IPS-20b (cell line): ENCODE measurements around the gene DSG3.

Source experiments
- H3K27ac ChIP-seq: one replicate; pipeline ENCODE4 v1.5.1; 2013; ENCODE audit warnings: low read length
- H3K27me3 ChIP-seq: 2 replicates; pipeline ENCODE4 v1.6.1; 2013; ENCODE audit warnings: mild to moderate bottlenecking, low read length, inconsistent platforms; ENCODE audit not compliant: insufficient read depth
- H3K36me3 ChIP-seq: 2 replicates; pipeline ENCODE4 v1.6.1; 2013; ENCODE audit warnings: low read depth, mild to moderate bottlenecking, inconsistent platforms, low read length, moderate library complexity; ENCODE audit not compliant: insufficient read depth
- H3K4me1 ChIP-seq: 2 replicates; pipeline ENCODE4 v1.6.1; 2013; ENCODE audit warnings: mild to moderate bottlenecking, control low read depth, inconsistent platforms, low read length, moderate library complexity; ENCODE audit not compliant: insufficient read depth
- H3K4me3 ChIP-seq: 2 replicates; pipeline ENCODE4 v1.5.1; 2013; ENCODE audit warnings: mild to moderate bottlenecking, low read length, inconsistent platforms
- H3K9ac ChIP-seq: 2 replicates; pipeline ENCODE4 v1.6.1; 2013; ENCODE audit warnings: low read depth, mild to moderate bottlenecking, inconsistent platforms, low read length, moderate library complexity
- H3K9me3 ChIP-seq: 2 replicates; pipeline ENCODE4 v1.6.1; 2013; ENCODE audit warnings: mild to moderate bottlenecking, low read depth, low read length, inconsistent platforms; ENCODE audit not compliant: insufficient read depth

The DSG3 gene

GRCh38 chr18:31478688-31479087 is 31.1 kb downstream of the DSG3 start:
- Histone ChIP-seq H3K9me3 (no peaks in the 10 kb centered on the region; the same call in 1 of the 2 replicates), H3K4me3 (no peak overlapping the region), H3K27me3 (no peaks in the 10 kb centered on the region), H3K36me3 (no peaks in the 10 kb centered on the region), H3K27ac (no peak overlapping the region), H3K9ac (no peak overlapping the region), H3K4me1 (no peaks in the 10 kb centered on the region)

GRCh38 chr18:31482051-31482450 is 34.5 kb downstream of the DSG3 start:
- Histone ChIP-seq H3K9ac (no peak overlapping the region), H3K4me3 (no peak overlapping the region), H3K36me3 (no peaks in the 10 kb centered on the region), H3K9me3 (no peaks in the 10 kb centered on the region; the same call in 1 of the 2 replicates), H3K4me1 (no peaks in the 10 kb centered on the region), H3K27me3 (no peaks in the 10 kb centered on the region), H3K27ac (no peak overlapping the region)

GRCh38 chr18:31483396-31483795 is 35.9 kb downstream of the DSG3 start:
- H3K4me1 ChIP-seq, result no peaks in the 10 kb centered on the region
- no peaks in the 10 kb centered on the region for H3K36me3 ChIP-seq
- no peak overlapping the region for H3K27ac ChIP-seq
- no peaks in the 10 kb centered on the region for H3K27me3 ChIP-seq
- H3K9ac ChIP-seq, result no peak overlapping the region
- no peak overlapping the region for H3K4me3 ChIP-seq
- no peaks in the 10 kb centered on the region; the same call in 1 of the 2 replicates for H3K9me3 ChIP-seq

GRCh38 chr18:31484461-31484860 is 36.9 kb downstream of the DSG3 start:
- H3K36me3 ChIP-seq, result no peaks in the 10 kb centered on the region
- H3K9ac ChIP-seq, result no peak overlapping the region
- no peaks in the 10 kb centered on the region for H3K27me3 ChIP-seq
- H3K4me3 ChIP-seq, result no peak overlapping the region
- H3K27ac ChIP-seq, result no peak overlapping the region
- H3K9me3 ChIP-seq, result no peaks in the 10 kb centered on the region
- H3K4me1 ChIP-seq, result no peaks in the 10 kb centered on the region

DNA sequence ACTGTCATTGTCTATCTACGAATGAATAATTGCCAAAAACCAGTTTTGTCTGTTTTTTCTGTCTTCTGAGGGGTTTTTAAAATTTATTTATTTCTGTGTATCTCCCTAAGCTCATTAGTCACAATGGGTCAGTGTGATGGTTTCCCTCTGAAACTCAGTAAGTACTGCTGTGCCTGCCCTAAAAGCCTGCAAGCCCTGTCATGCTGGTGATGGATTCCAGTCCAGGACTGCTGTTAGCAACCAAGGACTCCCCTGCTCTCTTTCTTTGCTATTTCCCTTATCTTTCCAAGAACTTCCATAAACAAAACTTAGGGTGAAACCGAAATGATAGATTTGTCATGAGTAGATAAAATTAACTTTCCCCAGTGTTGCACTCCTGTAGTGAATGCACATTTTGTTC is 38.6 kb downstream of the DSG3 start:
- H3K27me3 ChIP-seq, result no peaks in the 10 kb centered on the region

DNA sequence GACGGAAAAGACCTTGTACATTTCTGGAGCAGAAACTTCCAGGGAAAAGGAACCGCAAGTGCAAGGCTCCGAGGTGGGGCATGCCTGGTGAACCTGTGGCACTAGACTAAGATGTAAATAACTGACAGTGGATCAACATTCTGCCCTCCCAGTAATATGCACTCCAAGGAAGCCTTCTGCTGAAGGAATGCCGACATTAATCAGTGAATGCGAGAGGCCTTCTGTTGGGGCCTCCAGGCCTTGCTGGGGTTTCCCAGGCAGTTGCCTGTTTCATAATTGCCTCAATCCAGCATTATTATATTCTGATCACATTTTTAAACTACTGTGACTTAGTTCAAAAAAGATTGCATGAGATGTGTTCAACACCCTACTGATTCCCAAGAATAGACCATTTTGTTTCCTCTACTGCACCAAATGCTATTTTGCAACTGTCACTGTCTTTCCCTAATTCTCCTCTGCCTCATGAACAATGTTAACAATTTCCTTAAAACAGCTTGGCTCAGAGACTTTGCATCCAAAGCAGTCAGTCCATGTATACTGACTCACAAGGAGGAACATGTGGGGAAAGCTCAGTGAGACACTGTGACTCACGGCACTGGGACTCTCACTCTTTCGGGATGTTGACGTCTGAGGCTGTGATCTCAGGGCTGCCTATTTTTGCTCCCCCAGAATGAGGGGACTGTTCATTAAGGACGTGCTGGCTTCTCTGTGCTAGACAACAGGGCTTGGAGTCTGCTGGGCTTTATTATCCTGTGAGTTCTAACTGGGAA is 39.9 kb downstream of the DSG3 start:
- no peaks in the 10 kb centered on the region; the same call in 1 of the 2 replicates for H3K4me1 ChIP-seq
- H3K4me3 ChIP-seq, result no peak overlapping the region
- no peak overlapping the region for H3K9ac ChIP-seq
- H3K27ac ChIP-seq, result no peak overlapping the region
- no peaks in the 10 kb centered on the region for H3K27me3 ChIP-seq
- H3K9me3 ChIP-seq, result no peaks in the 10 kb centered on the region
- H3K36me3 ChIP-seq, result no peaks in the 10 kb centered on the region

More for the DNA sequence above, 38.6 kb downstream of the DSG3 start:
- H3K4me1 ChIP-seq, result no peaks in the 10 kb centered on the region; the same call in 1 of the 2 replicates
- no peak overlapping the region for H3K27ac ChIP-seq
- H3K36me3 ChIP-seq, result no peaks in the 10 kb centered on the region
- no peaks in the 10 kb centered on the region for H3K9me3 ChIP-seq
- no peak overlapping the region for H3K4me3 ChIP-seq
- no peak overlapping the region for H3K9ac ChIP-seq

GRCh38 chr18:31489311-31489710 is 41.8 kb downstream of the DSG3 start:
- Histone ChIP-seq H3K4me3 (no peak overlapping the region), H3K36me3 (no peaks in the 10 kb centered on the region), H3K4me1 (no peaks in the 10 kb centered on the region; the same call in 1 of the 2 replicates), H3K27me3 (no peaks in the 10 kb centered on the region), H3K27ac (no peak overlapping the region), H3K9ac (no peak overlapping the region), H3K9me3 (no peaks in the 10 kb centered on the region)

- Histone ChIP-seq H3K27ac (no peak overlapping the region), H3K27me3 (no peaks in the 10 kb centered on the region), H3K4me1 (no peaks in the 10 kb centered on the region; the same call in 1 of the 2 replicates), H3K9ac (no peak overlapping the region), H3K9me3 (no peaks in the 10 kb centered on the region), H3K4me3 (no peak overlapping the region), H3K36me3 (no peaks in the 10 kb centered on the region)
Observed at GRCh38 chr18:31490387-31490786, 42.8 kb downstream of the DSG3 start.

GRCh38 chr18:31490833-31491232 is 43.3 kb downstream of the DSG3 start:
- no peaks in the 10 kb centered on the region for H3K36me3 ChIP-seq
- H3K27ac ChIP-seq, result no peak overlapping the region
- no peak overlapping the region for H3K4me3 ChIP-seq
- no peak overlapping the region for H3K9ac ChIP-seq
- no peaks in the 10 kb centered on the region for H3K9me3 ChIP-seq
- H3K4me1 ChIP-seq, result no peaks in the 10 kb centered on the region; the same call in 1 of the 2 replicates
- H3K27me3 ChIP-seq, result no peaks in the 10 kb centered on the region

- Histone ChIP-seq H3K27ac (no peak overlapping the region), H3K36me3 (no peaks in the 10 kb centered on the region), H3K4me3 (no peak overlapping the region), H3K4me1 (no peaks in the 10 kb centered on the region; the same call in 1 of the 2 replicates), H3K9ac (no peak overlapping the region), H3K9me3 (no peaks in the 10 kb centered on the region), H3K27me3 (peaks cover 6% of the 10 kb centered on the region; the same call in 1 of the 2 replicates)
Observed at GRCh38 chr18:31491586-31491985, 44.0 kb downstream of the DSG3 start.

GRCh38 chr18:31492671-31493070 is 45.1 kb downstream of the DSG3 start:
- H3K4me1 ChIP-seq, result no peaks in the 10 kb centered on the region; the same call in 1 of the 2 replicates
- no peaks in the 10 kb centered on the region for H3K9me3 ChIP-seq
- no peaks in the 10 kb centered on the region for H3K36me3 ChIP-seq
- no peak overlapping the region for H3K4me3 ChIP-seq
- H3K27me3 ChIP-seq, result peaks cover 16% of the 10 kb centered on the region; the same call in 1 of the 2 replicates
- no peak overlapping the region for H3K27ac ChIP-seq
- no peak overlapping the region for H3K9ac ChIP-seq

DNA sequence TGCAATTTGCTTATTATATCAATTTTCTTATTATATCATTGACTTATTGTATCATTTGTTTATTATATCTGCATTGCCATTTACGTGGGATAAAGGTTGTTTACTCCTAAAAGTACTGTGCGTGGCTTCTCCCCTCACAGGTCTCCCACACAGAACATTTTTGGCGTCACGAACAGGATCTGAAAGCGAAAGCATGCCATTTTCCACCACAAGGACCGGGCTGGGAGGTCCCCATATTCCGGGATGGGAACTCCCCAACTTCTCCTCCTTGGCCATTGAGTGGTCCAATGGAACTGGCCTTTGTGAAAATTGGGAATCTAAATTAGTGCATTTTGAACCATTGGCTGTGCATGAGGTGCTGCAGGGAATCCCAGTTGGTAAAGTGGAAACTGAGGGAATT is 45.6 kb downstream of the DSG3 start:
- no peaks in the 10 kb centered on the region for H3K36me3 ChIP-seq

More for the DNA sequence above, 45.6 kb downstream of the DSG3 start:
- Histone ChIP-seq H3K9me3 (no peaks in the 10 kb centered on the region), H3K27ac (no peak overlapping the region), H3K9ac (no peak overlapping the region), H3K4me3 (no peak overlapping the region), H3K27me3 (peaks cover 16% of the 10 kb centered on the region; the same call in 1 of the 2 replicates), H3K4me1 (no peaks in the 10 kb centered on the region; the same call in 1 of the 2 replicates)
